ENCODE measurements around the gene GFRA4.
"Not testable (repeated sequence)": the region's sequence is repeated elsewhere in the genome, so short reads cannot be mapped to it uniquely, and the experiment has no call there.

Gene GFRA4

GRCh38 chr20:3622406-3622805 lies 40.8 kb downstream of the GFRA4 start:
- no peak for TF ChIP-seq CTCF (IDR thresholded peaks at IDR 0.05; ENCODE audit: low read depth, low read length)

DNA sequence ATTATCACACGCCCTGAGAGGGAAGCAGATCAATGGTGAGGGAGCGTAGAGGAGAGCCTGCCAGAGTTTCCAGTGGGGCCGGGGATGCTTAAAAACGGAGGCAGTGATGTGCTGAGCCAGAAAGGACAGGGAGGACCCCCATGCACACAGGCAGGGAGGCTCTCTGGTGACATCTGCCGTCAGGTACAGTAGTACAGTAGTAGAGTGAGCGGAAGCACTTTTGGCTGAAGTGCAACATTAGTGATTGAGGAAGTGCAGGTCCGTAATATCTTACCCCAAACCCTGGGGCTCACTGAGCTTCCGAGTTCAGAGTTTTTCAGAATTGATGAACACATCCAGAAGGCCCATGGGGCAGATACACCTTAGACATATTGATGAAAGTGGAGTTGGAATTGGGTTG lies 42.1 kb downstream of the GFRA4 start:
- no peak for TF ChIP-seq CTCF (IDR thresholded peaks at IDR 0.05; ENCODE audit: low read depth, low read length)
- no peak for DNase-seq (ENCODE audit: extremely low read depth, low read depth)

More at GRCh38 chr20:3622406-3622805, 40.8 kb downstream of the GFRA4 start:
- DNase-seq (ENCODE audit: extremely low read depth, low read depth): no peak

GRCh38 chr20:3616250-3616649 lies 46.9 kb downstream of the GFRA4 start:
- DNase-seq (ENCODE audit: extremely low read depth, low read depth): no peak
- no peak for TF ChIP-seq CTCF (IDR thresholded peaks at IDR 0.05; ENCODE audit: low read depth, low read length)

- DNase-seq (ENCODE audit: extremely low read depth, low read depth): not testable (repeated sequence)
Observed at GRCh38 chr20:3615171-3615840, 47.9 kb downstream of the GFRA4 start.

DNA sequence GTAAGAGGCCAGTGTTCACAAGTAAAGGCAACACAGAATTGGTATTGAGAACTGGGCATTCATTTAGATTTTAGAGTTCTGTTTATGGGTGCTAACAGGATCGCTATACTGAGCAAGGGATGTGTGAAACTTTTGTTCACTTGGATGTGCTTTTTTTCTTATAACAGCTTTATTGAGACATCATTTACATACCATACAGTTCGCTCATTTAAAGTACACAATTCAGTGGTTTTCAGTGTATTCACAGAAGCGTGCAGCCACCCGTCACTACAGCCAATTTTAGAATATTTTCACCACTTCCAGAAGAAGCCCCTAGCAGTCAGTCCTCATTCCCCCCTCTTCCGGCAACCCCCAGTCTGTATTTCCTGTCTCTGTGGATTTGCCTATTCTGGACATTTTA lies 48.7 kb downstream of the GFRA4 start:
- no peak for DNase-seq (ENCODE audit: extremely low read depth, low read depth)

GRCh38 chr20:3613821-3614440 lies 49.3 kb downstream of the GFRA4 start:
- TF ChIP-seq CTCF (IDR thresholded peaks at IDR 0.05; ENCODE audit: low read depth, low read length): no peak
- DNase-seq (ENCODE audit: extremely low read depth, low read depth): peak; percentile 16

More for the DNA sequence above, 48.7 kb downstream of the GFRA4 start:
- TF ChIP-seq CTCF (IDR thresholded peaks at IDR 0.05; ENCODE audit: low read depth, low read length): no peak

DNA sequence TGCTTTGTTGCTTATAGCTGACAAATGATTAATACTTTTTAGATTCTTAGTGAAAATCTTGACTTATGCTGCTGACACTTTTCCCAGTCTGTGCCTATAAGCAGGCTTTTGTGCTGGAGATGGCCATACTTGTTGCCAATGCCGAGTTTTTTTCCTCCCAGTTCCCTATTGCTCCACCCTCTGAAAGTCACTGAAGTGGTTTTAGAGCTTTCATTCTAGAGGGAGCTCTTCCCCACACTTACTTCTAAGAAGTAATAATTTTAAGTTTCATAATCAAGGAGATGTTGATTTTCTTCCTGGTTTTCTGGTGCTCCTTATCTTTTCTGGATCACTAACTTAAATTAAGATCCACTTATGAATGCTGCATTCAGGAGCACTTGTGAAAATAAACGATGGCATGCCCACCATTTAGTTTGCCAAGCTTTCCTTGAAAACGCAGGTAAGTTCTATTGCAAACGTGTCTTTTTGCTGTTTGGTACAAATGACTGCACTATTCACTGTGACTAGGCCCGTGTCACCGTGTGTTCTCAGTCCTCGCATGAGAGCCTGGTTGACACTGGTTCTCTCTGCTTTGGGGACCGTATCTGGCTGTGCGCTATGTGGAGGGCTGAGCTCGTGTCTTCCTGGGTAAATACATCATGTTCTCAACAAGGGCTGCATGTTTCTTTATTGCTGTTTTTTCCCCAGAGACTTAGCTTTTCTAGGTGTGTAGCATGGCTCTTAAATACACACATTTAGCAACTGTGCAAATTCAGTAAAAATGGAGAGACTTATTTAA lies 50.2 kb downstream of the GFRA4 start:
- no peak; the same call in 1 of the 2 replicates for TF ChIP-seq CTCF (IDR thresholded peaks at IDR 0.05; ENCODE audit: low read depth, low read length)
- no peak for DNase-seq (ENCODE audit: extremely low read depth, low read depth)

Data from AG09319 (cell line).